ENCODE measurements around the gene GRAMD4. TPM values are rescaled to one million over a fixed set of nuclear protein-coding genes. Genes with fewer than 3 reads are reported as not detected.

GRAMD4 gene
- total RNA-seq, 1 experiment from 2014 or later: 23.4 TPM

GRCh38 chr22:46598224-46598623, 22.0 kb upstream of the GRAMD4 start:
- intact Hi-C loops (cut with micrococcal nuclease; ENCODE audit: unreplicated experiment): no loop called here
- no peak overlapping the region for H3K4me3 Mint-ChIP-seq (ENCODE audit: unreplicated experiment)
- H3K36me3 Mint-ChIP-seq (ENCODE audit: insufficient read depth, unreplicated experiment): peaks cover 8% of the 10 kb centered on the region
- peaks cover 10% of the 10 kb centered on the region for H3K4me1 Mint-ChIP-seq (ENCODE audit: low read depth, unreplicated experiment)
- peak overlapping the region; percentile 71 for H3K27ac Mint-ChIP-seq (ENCODE audit: unreplicated experiment)
- BruUV-seq (replicated peaks): no TSS peak
- H3K27me3 Mint-ChIP-seq (ENCODE audit: insufficient read depth, unreplicated experiment): no peaks in the 10 kb centered on the region
- no peak for TF ChIP-seq CTCF (IDR thresholded peaks at IDR 0.05; ENCODE audit: insufficient read depth in 1 of 2, low read depth in 1 of 2, low read length in 1 of 2, severe bottlenecking in 1 of 2, unreplicated experiment in 1 of 2)
- Histone ChIP-seq H3K36me3 (ENCODE audit: control insufficient read depth, insufficient read depth, low read length) (peaks cover 1% of the 10 kb centered on the region; the same call in 1 of the 2 replicates), H3K27me3 (replicated peaks; ENCODE audit: control insufficient read depth, insufficient read depth, low read length) (no peaks in the 10 kb centered on the region), H3K4me3 (ENCODE audit: low read depth, low read length) (no peak overlapping the region), H3K9me3 (no peaks in the 10 kb centered on the region), H3K4me1 (peaks cover 17% of the 10 kb centered on the region)
- ChIA-PET CTCF (no interaction called here), POLR2A (no interaction called here)
- no peaks in the 10 kb centered on the region for H3K9me3 Mint-ChIP-seq (ENCODE audit: unreplicated experiment)
- no peak for DNase-seq

- TF ChIP-seq CTCF (IDR thresholded peaks at IDR 0.05; ENCODE audit: insufficient read depth in 1 of 2, low read depth in 1 of 2, low read length in 1 of 2, severe bottlenecking in 1 of 2, unreplicated experiment in 1 of 2): no peak
- peaks cover 17% of the 10 kb centered on the region for H3K4me1 ChIP-seq
- H3K9me3 ChIP-seq: no peaks in the 10 kb centered on the region
- Mint-ChIP-seq H3K9me3 (ENCODE audit: unreplicated experiment) (no peaks in the 10 kb centered on the region), H3K27me3 (ENCODE audit: insufficient read depth, unreplicated experiment) (no peaks in the 10 kb centered on the region), H3K27ac (ENCODE audit: unreplicated experiment) (peak overlapping the region; percentile 71), H3K4me1 (ENCODE audit: low read depth, unreplicated experiment) (peaks cover 13% of the 10 kb centered on the region), H3K36me3 (ENCODE audit: insufficient read depth, unreplicated experiment) (peaks cover 8% of the 10 kb centered on the region), H3K4me3 (ENCODE audit: unreplicated experiment) (no peak overlapping the region)
- peaks cover 1% of the 10 kb centered on the region; the same call in 1 of the 2 replicates for H3K36me3 ChIP-seq (ENCODE audit: control insufficient read depth, insufficient read depth, low read length)
- POLR2A ChIA-PET: no interaction called here
- intact Hi-C loops (cut with micrococcal nuclease; ENCODE audit: unreplicated experiment): no loop called here
- H3K4me3 ChIP-seq (ENCODE audit: low read depth, low read length): no peak overlapping the region
- no TSS peak for BruUV-seq (replicated peaks)
- no peak for DNase-seq
- CTCF ChIA-PET: no interaction called here
- no peaks in the 10 kb centered on the region for H3K27me3 ChIP-seq (replicated peaks; ENCODE audit: control insufficient read depth, insufficient read depth, low read length)
Measured at GRCh38 chr22:46598737-46599424, 21.3 kb upstream of the GRAMD4 start.

- Histone ChIP-seq H3K4me3 (ENCODE audit: low read depth, low read length) (no peak overlapping the region), H3K4me1 (peaks cover 17% of the 10 kb centered on the region), H3K36me3 (ENCODE audit: control insufficient read depth, insufficient read depth, low read length) (peaks cover 1% of the 10 kb centered on the region; the same call in 1 of the 2 replicates), H3K9me3 (no peaks in the 10 kb centered on the region), H3K27me3 (replicated peaks; ENCODE audit: control insufficient read depth, insufficient read depth, low read length) (no peaks in the 10 kb centered on the region)
- Mint-ChIP-seq H3K4me1 (ENCODE audit: low read depth, unreplicated experiment) (peaks cover 17% of the 10 kb centered on the region), H3K36me3 (ENCODE audit: insufficient read depth, unreplicated experiment) (peaks cover 8% of the 10 kb centered on the region), H3K4me3 (ENCODE audit: unreplicated experiment) (no peak overlapping the region), H3K9me3 (ENCODE audit: unreplicated experiment) (no peaks in the 10 kb centered on the region), H3K27ac (ENCODE audit: unreplicated experiment) (no peak overlapping the region), H3K27me3 (ENCODE audit: insufficient read depth, unreplicated experiment) (no peaks in the 10 kb centered on the region)
- BruUV-seq (replicated peaks): no TSS peak
- TF ChIP-seq CTCF (IDR thresholded peaks at IDR 0.05; ENCODE audit: insufficient read depth in 1 of 2, low read depth in 1 of 2, low read length in 1 of 2, severe bottlenecking in 1 of 2, unreplicated experiment in 1 of 2): no peak
- ChIA-PET POLR2A (no interaction called here), CTCF (no interaction called here)
- no peak for DNase-seq
- intact Hi-C loops (cut with micrococcal nuclease; ENCODE audit: unreplicated experiment): no loop called here
Measured at GRCh38 chr22:46600273-46600796, 19.9 kb upstream of the GRAMD4 start.

All from Caco-2 (cell line).